ENCODE measurements around the gene DUSP3.

- TF ChIP-seq CTCF (IDR thresholded peaks at IDR 0.05) (no peak), ZFX (IDR thresholded peaks at IDR 0.05; ENCODE audit: borderline replicate concordance) (no peak)
These were observed 59.2 kb downstream of the DUSP3 start for GRCh38 chr17:43719578-43719977.

Measured in 22Rv1 (cell line).